WTC11 (cell line): ENCODE results near the gene WDR46. TPM values are rescaled to one million over a fixed set of nuclear protein-coding genes. Genes with fewer than 3 reads are reported as not detected.

Source experiments
- FOXP1 ChIP-seq: sonication (generic); formaldehyde crosslinking; IDR thresholded peaks from 2 replicates; pipeline ENCODE4 v1.8.0; 2022; ENCODE audit warnings: missing genetic modification reagents, mild to moderate bottlenecking, moderate library complexity, borderline replicate concordance
- GABPB1 ChIP-seq: sonication (generic); formaldehyde crosslinking; IDR thresholded peaks from 2 replicates; pipeline ENCODE4 v1.8.1; 2023; ENCODE audit warnings: mild to moderate bottlenecking, missing genetic modification reagents
- JUN ChIP-seq: sonication (generic); formaldehyde crosslinking; IDR thresholded peaks from 2 replicates; pipeline ENCODE4 v1.8.0; 2023; ENCODE audit warnings: mild to moderate bottlenecking, missing genetic modification reagents
- MYBL2 ChIP-seq: sonication (generic); formaldehyde crosslinking; IDR thresholded peaks from 2 replicates; pipeline ENCODE4 v1.8.1; 2023; ENCODE audit warnings: mild to moderate bottlenecking, moderate library complexity, missing genetic modification reagents
- NFE2L1 ChIP-seq: sonication (generic); formaldehyde crosslinking; IDR thresholded peaks from 2 replicates; pipeline ENCODE4 v1.8.1; 2023; ENCODE audit warnings: missing genetic modification reagents
- OVOL2 ChIP-seq: fragments of 250-450 bp; sonication (Bioruptor Pico); IDR thresholded peaks from 2 replicates; pipeline ENCODE4 v1.9.0; 2021; ENCODE audit warnings: mild to moderate bottlenecking, borderline replicate concordance
- PRRX2 ChIP-seq: fragments of 250-450 bp; sonication (Bioruptor Pico); IDR thresholded peaks from 2 replicates; pipeline ENCODE4 v1.8.0; 2021; ENCODE audit warnings: mild to moderate bottlenecking
- SMAD3 ChIP-seq: sonication (generic); formaldehyde crosslinking; IDR thresholded peaks from 2 replicates; pipeline ENCODE4 v1.8.0; 2022; ENCODE audit warnings: missing genetic modification reagents, mild to moderate bottlenecking, borderline replicate concordance
- SMAD4 ChIP-seq: sonication (generic); formaldehyde crosslinking; IDR thresholded peaks from 2 replicates; pipeline ENCODE4 v1.8.0; 2022; ENCODE audit warnings: mild to moderate bottlenecking, missing genetic modification reagents
- SOX15 ChIP-seq: fragments of 250-450 bp; sonication (Bioruptor Pico); IDR thresholded peaks from 2 replicates; pipeline ENCODE4 v1.9.0; 2021; ENCODE audit warnings: mild to moderate bottlenecking
- TCF7 ChIP-seq: sonication (generic); formaldehyde crosslinking; IDR thresholded peaks from 2 replicates; pipeline ENCODE4 v1.8.0; 2022; ENCODE audit warnings: mild to moderate bottlenecking, low read depth, missing genetic modification reagents, moderate library complexity
- ZNF121 ChIP-seq: sonication (generic); formaldehyde crosslinking; IDR thresholded peaks from 2 replicates; pipeline ENCODE4 v1.8.0; 2023; ENCODE audit warnings: missing genetic modification reagents
- ZNF396 ChIP-seq: fragments of 250-450 bp; sonication (Bioruptor Pico); IDR thresholded peaks from 2 replicates; pipeline ENCODE4 v1.8.0; 2021; ENCODE audit warnings: mild to moderate bottlenecking, moderate library complexity, borderline replicate concordance
- ZNF416 ChIP-seq: fragments of 250-450 bp; sonication (Bioruptor Pico); IDR thresholded peaks from 2 replicates; pipeline ENCODE4 v1.9.0; 2021; ENCODE audit warnings: mild to moderate bottlenecking, inconsistent platforms
- total RNA-seq: library from RNA; stranded (reverse); gene quantifications from 3 replicates; pipeline ENCODE4 v1.2.3, GENCODE V29; 2021
- TF ChIP-seq, protein P1 (sequence below): sonication (generic); formaldehyde crosslinking; IDR thresholded peaks from 2 replicates; pipeline ENCODE4 v1.8.0; 2022; ENCODE audit warnings: mild to moderate bottlenecking, missing genetic modification reagents
- TF ChIP-seq, protein P2 (sequence below): fragments of 250-450 bp; sonication (Bioruptor Pico); IDR thresholded peaks from 2 replicates; pipeline ENCODE4 v1.9.0; 2021; ENCODE audit warnings: mild to moderate bottlenecking
- TF ChIP-seq, protein P3 (sequence below): sonication (generic); formaldehyde crosslinking; IDR thresholded peaks from 2 replicates; pipeline ENCODE4 v1.8.0; 2022; ENCODE audit warnings: mild to moderate bottlenecking, missing genetic modification reagents
- TF ChIP-seq, protein P4 (sequence below): sonication (generic); formaldehyde crosslinking; IDR thresholded peaks from 2 replicates; pipeline ENCODE4 v1.8.1; 2022; ENCODE audit warnings: low read depth, missing genetic modification reagents, borderline replicate concordance
- TF ChIP-seq, protein P5 (sequence below): sonication (generic); formaldehyde crosslinking; IDR thresholded peaks from 2 replicates; pipeline ENCODE4 v1.8.1; 2023; ENCODE audit warnings: mild to moderate bottlenecking, missing genetic modification reagents, borderline replicate concordance
- TF ChIP-seq, protein P6 (sequence below): fragments of 250-450 bp; sonication (Bioruptor Pico); IDR thresholded peaks from 2 replicates; pipeline ENCODE4 v1.9.0; 2021; ENCODE audit warnings: moderate library complexity, mild to moderate bottlenecking, inconsistent platforms, borderline replicate concordance
- TF ChIP-seq, protein P7 (sequence below): sonication (generic); formaldehyde crosslinking; IDR thresholded peaks from 2 replicates; pipeline ENCODE4 v1.8.1; 2023; ENCODE audit warnings: mild to moderate bottlenecking, missing genetic modification reagents, moderate library complexity
- TF ChIP-seq, protein P8 (sequence below): sonication (generic); formaldehyde crosslinking; conservative IDR thresholded peaks from 2 replicates; pipeline ENCODE4 v1.8.1; 2022; ENCODE audit warnings: mild to moderate bottlenecking, missing genetic modification reagents
- TF ChIP-seq, protein P9 (sequence below): fragments of 250-450 bp; sonication (Bioruptor Pico); IDR thresholded peaks from 2 replicates; pipeline ENCODE4 v1.9.0; 2021; ENCODE audit warnings: mild to moderate bottlenecking, borderline replicate concordance

WDR46 gene
- total RNA-seq, 1 experiment from 2014 or later, result 94.5 TPM

DNA sequence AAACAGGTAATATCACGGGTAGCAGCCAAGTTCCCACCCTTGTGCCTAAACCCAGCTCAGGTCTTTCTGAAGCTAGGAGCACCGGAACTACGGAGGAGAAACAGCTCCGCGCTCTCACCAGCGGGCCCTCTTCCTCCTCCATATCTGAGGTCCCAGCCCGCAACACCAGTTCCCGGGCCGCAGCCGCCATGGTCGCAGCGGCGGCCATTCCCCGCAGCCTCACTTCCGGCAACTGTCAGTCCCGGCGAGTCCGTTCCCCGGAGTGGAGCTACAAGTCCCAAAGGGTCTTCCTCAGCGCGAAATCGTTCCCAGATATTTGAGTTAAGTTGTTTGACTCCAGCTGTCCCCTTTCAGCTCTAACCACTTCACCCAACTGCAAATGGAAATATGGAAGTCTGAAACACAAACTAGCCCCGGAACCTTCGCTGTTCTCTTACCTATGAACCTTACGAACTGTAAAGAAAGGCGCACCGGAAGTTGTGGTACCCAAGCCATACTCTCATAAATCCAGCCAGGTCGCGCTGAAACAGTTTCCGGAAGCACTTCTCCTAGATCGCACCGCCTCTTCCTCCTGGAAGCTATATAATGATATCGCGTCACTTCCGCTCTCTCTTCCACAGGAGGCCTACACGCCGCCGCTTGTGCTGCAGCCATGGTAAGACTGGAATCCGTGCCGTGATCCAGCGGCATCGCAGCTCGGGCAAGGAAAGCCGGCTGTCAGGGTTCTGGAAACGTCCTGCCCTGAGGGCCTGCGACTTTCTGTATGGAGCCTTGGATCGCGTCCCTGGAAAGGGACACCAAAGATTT is 17.4 kb downstream of the WDR46 start, which contains the start of the genes RPS18 and VPS52 (continued):
- TF ChIP-seq, protein P1, sequence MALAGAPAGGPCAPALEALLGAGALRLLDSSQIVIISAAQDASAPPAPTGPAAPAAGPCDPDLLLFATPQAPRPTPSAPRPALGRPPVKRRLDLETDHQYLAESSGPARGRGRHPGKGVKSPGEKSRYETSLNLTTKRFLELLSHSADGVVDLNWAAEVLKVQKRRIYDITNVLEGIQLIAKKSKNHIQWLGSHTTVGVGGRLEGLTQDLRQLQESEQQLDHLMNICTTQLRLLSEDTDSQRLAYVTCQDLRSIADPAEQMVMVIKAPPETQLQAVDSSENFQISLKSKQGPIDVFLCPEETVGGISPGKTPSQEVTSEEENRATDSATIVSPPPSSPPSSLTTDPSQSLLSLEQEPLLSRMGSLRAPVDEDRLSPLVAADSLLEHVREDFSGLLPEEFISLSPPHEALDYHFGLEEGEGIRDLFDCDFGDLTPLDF (CRISPR knock-in tag), result peak; percentile 17; the same call in 1 of the 2 replicates
- TF ChIP-seq JUN, result 0 out of 2 replicates have a peak, but pooled peaks have one; percentile 33
- no peak; the same call in 1 of the 2 replicates for TF ChIP-seq NFE2L1 (CRISPR knock-in tag)
- TF ChIP-seq OVOL2 (CRISPR knock-in tag), result no peak
- TF ChIP-seq SOX15 (CRISPR knock-in tag), result no peak
- TF ChIP-seq, protein P2, sequence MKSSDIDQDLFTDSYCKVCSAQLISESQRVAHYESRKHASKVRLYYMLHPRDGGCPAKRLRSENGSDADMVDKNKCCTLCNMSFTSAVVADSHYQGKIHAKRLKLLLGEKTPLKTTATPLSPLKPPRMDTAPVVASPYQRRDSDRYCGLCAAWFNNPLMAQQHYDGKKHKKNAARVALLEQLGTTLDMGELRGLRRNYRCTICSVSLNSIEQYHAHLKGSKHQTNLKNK, result no peak
- TF ChIP-seq, protein P3, sequence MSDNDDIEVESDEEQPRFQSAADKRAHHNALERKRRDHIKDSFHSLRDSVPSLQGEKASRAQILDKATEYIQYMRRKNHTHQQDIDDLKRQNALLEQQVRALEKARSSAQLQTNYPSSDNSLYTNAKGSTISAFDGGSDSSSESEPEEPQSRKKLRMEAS, result peak; percentile 98
- no peak for TF ChIP-seq SMAD4
- no peak for TF ChIP-seq PRRX2 (CRISPR knock-in tag)
- TF ChIP-seq, protein P4, sequence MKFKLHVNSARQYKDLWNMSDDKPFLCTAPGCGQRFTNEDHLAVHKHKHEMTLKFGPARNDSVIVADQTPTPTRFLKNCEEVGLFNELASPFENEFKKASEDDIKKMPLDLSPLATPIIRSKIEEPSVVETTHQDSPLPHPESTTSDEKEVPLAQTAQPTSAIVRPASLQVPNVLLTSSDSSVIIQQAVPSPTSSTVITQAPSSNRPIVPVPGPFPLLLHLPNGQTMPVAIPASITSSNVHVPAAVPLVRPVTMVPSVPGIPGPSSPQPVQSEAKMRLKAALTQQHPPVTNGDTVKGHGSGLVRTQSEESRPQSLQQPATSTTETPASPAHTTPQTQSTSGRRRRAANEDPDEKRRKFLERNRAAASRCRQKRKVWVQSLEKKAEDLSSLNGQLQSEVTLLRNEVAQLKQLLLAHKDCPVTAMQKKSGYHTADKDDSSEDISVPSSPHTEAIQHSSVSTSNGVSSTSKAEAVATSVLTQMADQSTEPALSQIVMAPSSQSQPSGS, result no peak
- TF ChIP-seq, protein P5, sequence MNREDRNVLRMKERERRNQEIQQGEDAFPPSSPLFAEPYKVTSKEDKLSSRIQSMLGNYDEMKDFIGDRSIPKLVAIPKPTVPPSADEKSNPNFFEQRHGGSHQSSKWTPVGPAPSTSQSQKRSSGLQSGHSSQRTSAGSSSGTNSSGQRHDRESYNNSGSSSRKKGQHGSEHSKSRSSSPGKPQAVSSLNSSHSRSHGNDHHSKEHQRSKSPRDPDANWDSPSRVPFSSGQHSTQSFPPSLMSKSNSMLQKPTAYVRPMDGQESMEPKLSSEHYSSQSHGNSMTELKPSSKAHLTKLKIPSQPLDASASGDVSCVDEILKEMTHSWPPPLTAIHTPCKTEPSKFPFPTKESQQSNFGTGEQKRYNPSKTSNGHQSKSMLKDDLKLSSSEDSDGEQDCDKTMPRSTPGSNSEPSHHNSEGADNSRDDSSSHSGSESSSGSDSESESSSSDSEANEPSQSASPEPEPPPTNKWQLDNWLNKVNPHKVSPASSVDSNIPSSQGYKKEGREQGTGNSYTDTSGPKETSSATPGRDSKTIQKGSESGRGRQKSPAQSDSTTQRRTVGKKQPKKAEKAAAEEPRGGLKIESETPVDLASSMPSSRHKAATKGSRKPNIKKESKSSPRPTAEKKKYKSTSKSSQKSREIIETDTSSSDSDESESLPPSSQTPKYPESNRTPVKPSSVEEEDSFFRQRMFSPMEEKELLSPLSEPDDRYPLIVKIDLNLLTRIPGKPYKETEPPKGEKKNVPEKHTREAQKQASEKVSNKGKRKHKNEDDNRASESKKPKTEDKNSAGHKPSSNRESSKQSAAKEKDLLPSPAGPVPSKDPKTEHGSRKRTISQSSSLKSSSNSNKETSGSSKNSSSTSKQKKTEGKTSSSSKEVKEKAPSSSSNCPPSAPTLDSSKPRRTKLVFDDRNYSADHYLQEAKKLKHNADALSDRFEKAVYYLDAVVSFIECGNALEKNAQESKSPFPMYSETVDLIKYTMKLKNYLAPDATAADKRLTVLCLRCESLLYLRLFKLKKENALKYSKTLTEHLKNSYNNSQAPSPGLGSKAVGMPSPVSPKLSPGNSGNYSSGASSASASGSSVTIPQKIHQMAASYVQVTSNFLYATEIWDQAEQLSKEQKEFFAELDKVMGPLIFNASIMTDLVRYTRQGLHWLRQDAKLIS (CRISPR knock-in tag), result no peak; the same call in 1 of the 2 replicates
- no peak for TF ChIP-seq TCF7 (CRISPR knock-in tag)
- TF ChIP-seq, protein P6, sequence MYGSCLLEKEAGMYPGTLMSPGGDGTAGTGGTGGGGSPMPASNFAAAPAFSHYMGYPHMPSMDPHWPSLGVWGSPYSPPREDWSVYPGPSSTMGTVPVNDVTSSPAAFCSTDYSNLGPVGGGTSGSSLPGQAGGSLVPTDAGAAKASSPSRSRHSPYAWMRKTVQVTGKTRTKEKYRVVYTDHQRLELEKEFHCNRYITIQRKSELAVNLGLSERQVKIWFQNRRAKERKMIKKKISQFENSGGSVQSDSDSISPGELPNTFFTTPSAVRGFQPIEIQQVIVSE (CRISPR knock-in tag), result no peak
- TF ChIP-seq, protein P7, sequence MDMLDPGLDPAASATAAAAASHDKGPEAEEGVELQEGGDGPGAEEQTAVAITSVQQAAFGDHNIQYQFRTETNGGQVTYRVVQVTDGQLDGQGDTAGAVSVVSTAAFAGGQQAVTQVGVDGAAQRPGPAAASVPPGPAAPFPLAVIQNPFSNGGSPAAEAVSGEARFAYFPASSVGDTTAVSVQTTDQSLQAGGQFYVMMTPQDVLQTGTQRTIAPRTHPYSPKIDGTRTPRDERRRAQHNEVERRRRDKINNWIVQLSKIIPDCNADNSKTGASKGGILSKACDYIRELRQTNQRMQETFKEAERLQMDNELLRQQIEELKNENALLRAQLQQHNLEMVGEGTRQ (CRISPR knock-in tag), result no peak
- TF ChIP-seq GABPB1 (CRISPR knock-in tag), result peak; percentile 83
- no peak for TF ChIP-seq ZNF416
- TF ChIP-seq, protein P8, sequence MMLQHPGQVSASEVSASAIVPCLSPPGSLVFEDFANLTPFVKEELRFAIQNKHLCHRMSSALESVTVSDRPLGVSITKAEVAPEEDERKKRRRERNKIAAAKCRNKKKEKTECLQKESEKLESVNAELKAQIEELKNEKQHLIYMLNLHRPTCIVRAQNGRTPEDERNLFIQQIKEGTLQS (CRISPR knock-in tag), result no peak
- TF ChIP-seq, protein P9, sequence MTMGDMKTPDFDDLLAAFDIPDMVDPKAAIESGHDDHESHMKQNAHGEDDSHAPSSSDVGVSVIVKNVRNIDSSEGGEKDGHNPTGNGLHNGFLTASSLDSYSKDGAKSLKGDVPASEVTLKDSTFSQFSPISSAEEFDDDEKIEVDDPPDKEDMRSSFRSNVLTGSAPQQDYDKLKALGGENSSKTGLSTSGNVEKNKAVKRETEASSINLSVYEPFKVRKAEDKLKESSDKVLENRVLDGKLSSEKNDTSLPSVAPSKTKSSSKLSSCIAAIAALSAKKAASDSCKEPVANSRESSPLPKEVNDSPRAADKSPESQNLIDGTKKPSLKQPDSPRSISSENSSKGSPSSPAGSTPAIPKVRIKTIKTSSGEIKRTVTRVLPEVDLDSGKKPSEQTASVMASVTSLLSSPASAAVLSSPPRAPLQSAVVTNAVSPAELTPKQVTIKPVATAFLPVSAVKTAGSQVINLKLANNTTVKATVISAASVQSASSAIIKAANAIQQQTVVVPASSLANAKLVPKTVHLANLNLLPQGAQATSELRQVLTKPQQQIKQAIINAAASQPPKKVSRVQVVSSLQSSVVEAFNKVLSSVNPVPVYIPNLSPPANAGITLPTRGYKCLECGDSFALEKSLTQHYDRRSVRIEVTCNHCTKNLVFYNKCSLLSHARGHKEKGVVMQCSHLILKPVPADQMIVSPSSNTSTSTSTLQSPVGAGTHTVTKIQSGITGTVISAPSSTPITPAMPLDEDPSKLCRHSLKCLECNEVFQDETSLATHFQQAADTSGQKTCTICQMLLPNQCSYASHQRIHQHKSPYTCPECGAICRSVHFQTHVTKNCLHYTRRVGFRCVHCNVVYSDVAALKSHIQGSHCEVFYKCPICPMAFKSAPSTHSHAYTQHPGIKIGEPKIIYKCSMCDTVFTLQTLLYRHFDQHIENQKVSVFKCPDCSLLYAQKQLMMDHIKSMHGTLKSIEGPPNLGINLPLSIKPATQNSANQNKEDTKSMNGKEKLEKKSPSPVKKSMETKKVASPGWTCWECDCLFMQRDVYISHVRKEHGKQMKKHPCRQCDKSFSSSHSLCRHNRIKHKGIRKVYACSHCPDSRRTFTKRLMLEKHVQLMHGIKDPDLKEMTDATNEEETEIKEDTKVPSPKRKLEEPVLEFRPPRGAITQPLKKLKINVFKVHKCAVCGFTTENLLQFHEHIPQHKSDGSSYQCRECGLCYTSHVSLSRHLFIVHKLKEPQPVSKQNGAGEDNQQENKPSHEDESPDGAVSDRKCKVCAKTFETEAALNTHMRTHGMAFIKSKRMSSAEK (CRISPR knock-in tag), result no peak
- TF ChIP-seq SMAD3 (CRISPR knock-in tag), result peak; percentile 26; the same call in 1 of the 2 replicates
- TF ChIP-seq ZNF396, result no peak
- TF ChIP-seq MYBL2 (CRISPR knock-in tag), result no peak
- peak; percentile 85 for TF ChIP-seq FOXP1 (CRISPR knock-in tag)
- no peak for TF ChIP-seq ZNF121 (CRISPR knock-in tag)
